ENCODE results near the gene CPAMD8.

CPAMD8 gene

DNA sequence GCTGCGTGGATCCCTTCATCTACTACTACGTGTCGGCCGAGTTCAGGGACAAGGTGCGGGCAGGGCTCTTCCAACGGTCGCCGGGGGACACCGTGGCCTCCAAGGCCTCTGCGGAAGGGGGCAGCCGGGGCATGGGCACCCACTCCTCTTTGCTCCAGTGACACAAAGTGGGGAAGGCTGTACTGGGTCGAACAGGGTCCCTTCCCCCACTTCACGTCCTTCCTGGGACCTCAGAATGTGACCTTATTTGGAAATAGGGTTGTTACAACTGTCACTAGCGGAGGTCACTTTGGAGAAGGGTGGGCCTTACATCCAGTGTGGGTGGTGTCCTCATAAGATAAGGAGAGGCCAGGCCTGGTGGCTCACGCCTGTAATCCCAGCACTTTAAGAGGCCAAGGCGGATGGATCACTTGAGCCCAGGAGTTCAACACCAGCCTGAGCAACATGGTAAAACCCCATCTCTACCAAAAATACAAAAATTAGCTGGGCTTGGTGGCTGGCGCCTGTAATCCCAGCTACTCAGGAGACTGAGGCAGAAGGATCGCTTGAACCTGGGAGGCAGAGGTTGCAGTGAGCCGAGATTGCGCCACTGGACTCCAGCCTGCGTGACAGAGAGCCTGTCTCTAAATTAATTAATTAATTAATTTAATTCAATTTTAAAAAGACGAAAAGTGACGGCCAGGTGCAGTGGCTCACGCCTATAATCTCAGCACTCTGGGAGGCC lies 136.0 kb downstream of the CPAMD8 start:
- DNase-seq = no peak
- H3K27me3 ChIP-seq (replicated peaks in 2 of 5; ENCODE audit: control insufficient read depth in 4 of 5, insufficient read depth in 5 of 5, low read length in 4 of 5) = peaks cover 0 to 7% (median 5%) of the 10 kb centered on the region in 5 experiments
- H3K36me3 ChIP-seq (ENCODE audit: control insufficient read depth in 4 of 4, insufficient read depth in 4 of 4, low read length in 3 of 4) = no peaks in the 10 kb centered on the region
- ChIA-PET POLR2A (no interaction called here), CTCF (no interaction called here)
- no peaks in the 10 kb centered on the region for H3K9me3 ChIP-seq (ENCODE audit: control extremely low read depth in 1 of 5, control insufficient read depth in 4 of 5, insufficient read depth in 2 of 5, low read depth in 1 of 5, low read length in 4 of 5)
- peak overlapping the region in 1 of 2 experiments; percentile 73 for H3K27ac ChIP-seq (ENCODE audit: insufficient read depth in 1 of 2, low read depth in 1 of 2, low read length in 2 of 2, poor library complexity in 1 of 2, severe bottlenecking in 2 of 2)
- no peak overlapping the region for H3K4me3 ChIP-seq (ENCODE audit: control insufficient read depth in 1 of 7, extremely low read depth in 1 of 7, insufficient read depth in 4 of 7, low read depth in 2 of 7, low read length in 6 of 7)
- WGBS (ENCODE audit: insufficient coverage) = 96% methylated on average over 15 of the region's 24 CpGs
- H3K4me1 ChIP-seq (ENCODE audit: control extremely low read depth in 1 of 4, control insufficient read depth in 4 of 4, insufficient read depth in 4 of 4, low read length in 3 of 4) = peaks cover 9 to 70% (median 59%) of the 10 kb centered on the region in 4 experiments

DNA sequence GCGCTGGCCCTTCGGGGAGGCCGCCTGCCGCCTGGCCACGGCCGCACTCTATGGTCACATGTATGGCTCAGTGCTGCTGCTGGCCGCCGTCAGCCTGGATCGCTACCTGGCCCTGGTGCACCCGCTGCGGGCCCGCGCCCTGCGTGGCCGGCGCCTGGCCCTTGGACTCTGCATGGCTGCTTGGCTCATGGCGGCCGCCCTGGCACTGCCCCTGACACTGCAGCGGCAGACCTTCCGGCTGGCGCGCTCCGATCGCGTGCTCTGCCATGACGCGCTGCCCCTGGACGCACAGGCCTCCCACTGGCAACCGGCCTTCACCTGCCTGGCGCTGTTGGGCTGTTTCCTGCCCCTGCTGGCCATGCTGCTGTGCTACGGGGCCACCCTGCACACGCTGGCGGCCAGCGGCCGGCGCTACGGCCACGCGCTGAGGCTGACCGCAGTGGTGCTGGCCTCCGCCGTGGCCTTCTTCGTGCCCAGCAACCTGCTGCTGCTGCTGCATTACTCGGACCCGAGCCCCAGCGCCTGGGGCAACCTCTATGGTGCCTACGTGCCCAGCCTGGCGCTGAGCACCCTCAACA lies 136.6 kb downstream of the CPAMD8 start:
- WGBS (ENCODE audit: insufficient coverage) = 97% methylated on average over 46 of the region's 48 CpGs
- Histone ChIP-seq H3K4me1 (ENCODE audit: control extremely low read depth in 1 of 4, control insufficient read depth in 4 of 4, insufficient read depth in 4 of 4, low read length in 3 of 4) (peaks cover 6 to 70% (median 57%) of the 10 kb centered on the region in 4 experiments), H3K27me3 (replicated peaks in 2 of 5; ENCODE audit: control insufficient read depth in 4 of 5, insufficient read depth in 5 of 5, low read length in 4 of 5) (peaks cover 0 to 2% (median 0%) of the 10 kb centered on the region in 5 experiments), H3K9me3 (ENCODE audit: control extremely low read depth in 1 of 5, control insufficient read depth in 4 of 5, insufficient read depth in 2 of 5, low read depth in 1 of 5, low read length in 4 of 5) (no peaks in the 10 kb centered on the region), H3K4me3 (ENCODE audit: control insufficient read depth in 1 of 7, extremely low read depth in 1 of 7, insufficient read depth in 4 of 7, low read depth in 2 of 7, low read length in 6 of 7) (peak overlapping the region in 1 of 7 experiments; percentile 37), H3K36me3 (ENCODE audit: control insufficient read depth in 4 of 4, insufficient read depth in 4 of 4, low read length in 3 of 4) (no peaks in the 10 kb centered on the region), H3K27ac (ENCODE audit: insufficient read depth in 1 of 2, low read depth in 1 of 2, low read length in 2 of 2, poor library complexity in 1 of 2, severe bottlenecking in 2 of 2) (peak overlapping the region in 1 of 2 experiments; percentile 73)
- CTCF ChIA-PET = interaction anchor here (0.7 kb wide), 1 partner anchor 10 kb away, joined by 4 read pairs; no protein-coding TSS in a partner anchor
- no peak for DNase-seq
- POLR2A ChIA-PET = no interaction called here

GRCh38 chr19:16889366-16889882 lies 137.2 kb downstream of the CPAMD8 start:
- H3K9me3 ChIP-seq (ENCODE audit: control extremely low read depth in 1 of 5, control insufficient read depth in 4 of 5, insufficient read depth in 2 of 5, low read depth in 1 of 5, low read length in 4 of 5) = no peaks in the 10 kb centered on the region
- peaks cover 6 to 67% (median 57%) of the 10 kb centered on the region in 4 experiments for H3K4me1 ChIP-seq (ENCODE audit: control extremely low read depth in 1 of 4, control insufficient read depth in 4 of 4, insufficient read depth in 4 of 4, low read length in 3 of 4)
- H3K27ac ChIP-seq (ENCODE audit: insufficient read depth in 1 of 2, low read depth in 1 of 2, low read length in 2 of 2, poor library complexity in 1 of 2, severe bottlenecking in 2 of 2) = peak overlapping the region in 1 of 2 experiments; percentile 73
- ChIA-PET CTCF (interaction anchor here (0.7 kb wide), 1 partner anchor 10 kb away, joined by 4 read pairs; no protein-coding TSS in a partner anchor), POLR2A (no interaction called here)
- no peaks in the 10 kb centered on the region for H3K36me3 ChIP-seq (ENCODE audit: control insufficient read depth in 4 of 4, insufficient read depth in 4 of 4, low read length in 3 of 4)
- WGBS (ENCODE audit: insufficient coverage) = 72% methylated on average over 15 of the region's 22 CpGs
- H3K27me3 ChIP-seq (replicated peaks in 2 of 5; ENCODE audit: control insufficient read depth in 4 of 5, insufficient read depth in 5 of 5, low read length in 4 of 5) = no peaks in the 10 kb centered on the region
- peak overlapping the region in 4 of 7 experiments; percentile 28 to 61 (median 42) for H3K4me3 ChIP-seq (ENCODE audit: control insufficient read depth in 1 of 7, extremely low read depth in 1 of 7, insufficient read depth in 4 of 7, low read depth in 2 of 7, low read length in 6 of 7)
- no peak for DNase-seq

- H3K4me1 ChIP-seq (ENCODE audit: control extremely low read depth in 1 of 4, control insufficient read depth in 4 of 4, insufficient read depth in 4 of 4, low read length in 3 of 4) = peaks cover 6 to 61% (median 52%) of the 10 kb centered on the region in 4 experiments
- DNase-seq = peak; percentile 93 to 98 (median 98)
- 0% methylated on average over 17 of the region's 31 CpGs for WGBS (ENCODE audit: insufficient coverage)
- no peaks in the 10 kb centered on the region for H3K27me3 ChIP-seq (replicated peaks in 2 of 5; ENCODE audit: control insufficient read depth in 4 of 5, insufficient read depth in 5 of 5, low read length in 4 of 5)
- H3K27ac ChIP-seq (ENCODE audit: insufficient read depth in 1 of 2, low read depth in 1 of 2, low read length in 2 of 2, poor library complexity in 1 of 2, severe bottlenecking in 2 of 2) = peak within 1 kb of the TSS in 1 of 2 experiments; percentile 73
- no peaks in the 10 kb centered on the region for H3K36me3 ChIP-seq (ENCODE audit: control insufficient read depth in 4 of 4, insufficient read depth in 4 of 4, low read length in 3 of 4)
- H3K9me3 ChIP-seq (ENCODE audit: control extremely low read depth in 1 of 5, control insufficient read depth in 4 of 5, insufficient read depth in 2 of 5, low read depth in 1 of 5, low read length in 4 of 5) = no peaks in the 10 kb centered on the region
- POLR2A ChIA-PET = interaction anchor here (0.8 kb wide), 1 partner anchor 266 kb away, joined by 3 read pairs; no protein-coding TSS in a partner anchor
- peak within 1 kb of the TSS in 4 of 7 experiments; percentile 28 to 61 (median 42) for H3K4me3 ChIP-seq (ENCODE audit: control insufficient read depth in 1 of 7, extremely low read depth in 1 of 7, insufficient read depth in 4 of 7, low read depth in 2 of 7, low read length in 6 of 7)
- CTCF ChIA-PET = interaction anchor here (0.7 kb wide), 1 partner anchor 11 kb away, joined by 4 read pairs; no protein-coding TSS in a partner anchor
Measured at GRCh38 chr19:16888629-16889365, 137.8 kb downstream of the CPAMD8 start, which contains the start of gene F2RL3. Gene F2RL3, plus strand, starts transcription at chr19:16888999. Its CDS starts 191 bp downstream, at chr19:16889190.

DNA sequence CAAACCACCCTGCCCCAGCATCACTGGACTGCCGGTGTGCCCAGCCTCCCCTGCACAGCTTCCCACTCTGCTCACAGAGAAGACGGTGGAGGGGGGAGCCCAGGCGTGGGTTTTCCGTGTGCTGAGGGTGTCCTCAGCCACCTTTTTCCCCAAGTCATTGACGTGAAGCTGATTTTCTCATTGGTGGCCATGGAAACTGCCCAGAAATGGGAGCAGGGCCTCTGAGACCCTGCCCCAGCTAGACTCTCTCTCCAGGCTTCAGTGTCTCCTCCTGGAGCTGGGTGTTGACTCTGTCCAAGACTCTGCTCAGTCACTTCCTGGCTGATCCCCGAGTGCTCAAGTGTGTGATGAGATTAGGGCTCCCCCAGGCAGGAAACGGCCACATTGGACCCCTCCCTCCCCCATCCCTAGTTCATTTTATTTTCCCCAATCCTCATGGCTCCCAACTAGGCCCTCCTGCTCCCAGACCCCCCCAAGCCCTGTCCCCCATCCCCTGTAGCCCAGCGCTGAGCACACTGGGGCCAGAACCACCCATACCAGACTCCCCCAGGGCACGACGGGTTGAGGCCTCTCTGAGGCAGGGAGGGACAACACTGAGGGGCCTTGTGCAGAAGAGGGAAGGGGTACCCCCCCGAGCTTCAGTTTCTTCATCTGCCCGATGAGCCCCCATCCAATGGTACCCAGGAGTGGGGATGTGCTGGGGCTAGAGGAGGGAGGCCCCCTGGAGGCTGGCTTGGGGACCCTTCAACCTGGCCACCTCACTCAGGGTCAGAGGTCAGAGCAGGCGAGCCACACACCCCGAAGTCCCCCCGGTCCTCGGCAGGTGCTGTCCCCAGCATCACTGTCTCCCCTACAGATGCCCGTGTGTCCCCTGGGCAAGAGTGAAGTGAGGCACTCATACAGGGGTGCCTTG lies 139.0 kb downstream of the CPAMD8 start:
- WGBS (ENCODE audit: insufficient coverage) = 51% methylated on average over 12 of the region's 17 CpGs
- H3K4me3 ChIP-seq (ENCODE audit: control insufficient read depth in 1 of 7, extremely low read depth in 1 of 7, insufficient read depth in 4 of 7, low read depth in 2 of 7, low read length in 6 of 7) = peak overlapping the region in 2 of 7 experiments; percentile 33 to 48
- POLR2A ChIA-PET = no interaction called here
- H3K27me3 ChIP-seq (replicated peaks in 2 of 5; ENCODE audit: control insufficient read depth in 4 of 5, insufficient read depth in 5 of 5, low read length in 4 of 5) = no peaks in the 10 kb centered on the region
- peak in 1 of 3 donors; percentile 49 for DNase-seq
- H3K4me1 ChIP-seq (ENCODE audit: control extremely low read depth in 1 of 4, control insufficient read depth in 4 of 4, insufficient read depth in 4 of 4, low read length in 3 of 4) = peaks cover 0 to 53% (median 40%) of the 10 kb centered on the region in 4 experiments
- H3K27ac ChIP-seq (ENCODE audit: insufficient read depth in 1 of 2, low read depth in 1 of 2, low read length in 2 of 2, poor library complexity in 1 of 2, severe bottlenecking in 2 of 2) = peak overlapping the region in 1 of 2 experiments; percentile 69
- H3K36me3 ChIP-seq (ENCODE audit: control insufficient read depth in 4 of 4, insufficient read depth in 4 of 4, low read length in 3 of 4) = no peaks in the 10 kb centered on the region
- CTCF ChIA-PET = interaction anchor here (0.6 to 1.3 kb wide), 3 partner anchors 10 to 142 kb away, joined by 3 to 4 read pairs (median 3); no protein-coding TSS in a partner anchor
- H3K9me3 ChIP-seq (ENCODE audit: control extremely low read depth in 1 of 5, control insufficient read depth in 4 of 5, insufficient read depth in 2 of 5, low read depth in 1 of 5, low read length in 4 of 5) = peaks cover 0 to 11% (median 9%) of the 10 kb centered on the region in 5 experiments

GRCh38 chr19:16886305-16886880 lies 140.2 kb downstream of the CPAMD8 start:
- Histone ChIP-seq H3K4me1 (ENCODE audit: control extremely low read depth in 1 of 4, control insufficient read depth in 4 of 4, insufficient read depth in 4 of 4, low read length in 3 of 4) (peaks cover 0 to 42% (median 31%) of the 10 kb centered on the region in 4 experiments), H3K36me3 (ENCODE audit: control insufficient read depth in 4 of 4, insufficient read depth in 4 of 4, low read length in 3 of 4) (no peaks in the 10 kb centered on the region), H3K27me3 (replicated peaks in 2 of 5; ENCODE audit: control insufficient read depth in 4 of 5, insufficient read depth in 5 of 5, low read length in 4 of 5) (no peaks in the 10 kb centered on the region), H3K9me3 (ENCODE audit: control extremely low read depth in 1 of 5, control insufficient read depth in 4 of 5, insufficient read depth in 2 of 5, low read depth in 1 of 5, low read length in 4 of 5) (peaks cover 2 to 24% (median 20%) of the 10 kb centered on the region in 5 experiments), H3K4me3 (ENCODE audit: control insufficient read depth in 1 of 7, extremely low read depth in 1 of 7, insufficient read depth in 4 of 7, low read depth in 2 of 7, low read length in 6 of 7) (no peak overlapping the region), H3K27ac (ENCODE audit: insufficient read depth in 1 of 2, low read depth in 1 of 2, low read length in 2 of 2, poor library complexity in 1 of 2, severe bottlenecking in 2 of 2) (no peak overlapping the region)
- 94% methylated on average over 11 of the region's 20 CpGs for WGBS (ENCODE audit: insufficient coverage)
- DNase-seq = no peak
- POLR2A ChIA-PET = no interaction called here
- CTCF ChIA-PET = interaction anchor here (0.7 to 1.3 kb wide), 2 partner anchors 13 to 236 kb away, joined by 3 read pairs; no protein-coding TSS in a partner anchor
